Parietal lobe (tissue), 1 donor: ENCODE results near the gene MYO15B. TPM values are rescaled to one million over a fixed set of nuclear protein-coding genes. Genes with fewer than 3 reads are reported as not detected.

Source experiments
- total RNA-seq: library from RNA; depleted of rRNA; stranded (reverse); fragments of >200 nt; gene quantifications from one replicate; pipeline ENCODE4 v1.2.3, GENCODE V29; 2014

MYO15B gene
- 59.5 TPM for total RNA-seq

DNA sequence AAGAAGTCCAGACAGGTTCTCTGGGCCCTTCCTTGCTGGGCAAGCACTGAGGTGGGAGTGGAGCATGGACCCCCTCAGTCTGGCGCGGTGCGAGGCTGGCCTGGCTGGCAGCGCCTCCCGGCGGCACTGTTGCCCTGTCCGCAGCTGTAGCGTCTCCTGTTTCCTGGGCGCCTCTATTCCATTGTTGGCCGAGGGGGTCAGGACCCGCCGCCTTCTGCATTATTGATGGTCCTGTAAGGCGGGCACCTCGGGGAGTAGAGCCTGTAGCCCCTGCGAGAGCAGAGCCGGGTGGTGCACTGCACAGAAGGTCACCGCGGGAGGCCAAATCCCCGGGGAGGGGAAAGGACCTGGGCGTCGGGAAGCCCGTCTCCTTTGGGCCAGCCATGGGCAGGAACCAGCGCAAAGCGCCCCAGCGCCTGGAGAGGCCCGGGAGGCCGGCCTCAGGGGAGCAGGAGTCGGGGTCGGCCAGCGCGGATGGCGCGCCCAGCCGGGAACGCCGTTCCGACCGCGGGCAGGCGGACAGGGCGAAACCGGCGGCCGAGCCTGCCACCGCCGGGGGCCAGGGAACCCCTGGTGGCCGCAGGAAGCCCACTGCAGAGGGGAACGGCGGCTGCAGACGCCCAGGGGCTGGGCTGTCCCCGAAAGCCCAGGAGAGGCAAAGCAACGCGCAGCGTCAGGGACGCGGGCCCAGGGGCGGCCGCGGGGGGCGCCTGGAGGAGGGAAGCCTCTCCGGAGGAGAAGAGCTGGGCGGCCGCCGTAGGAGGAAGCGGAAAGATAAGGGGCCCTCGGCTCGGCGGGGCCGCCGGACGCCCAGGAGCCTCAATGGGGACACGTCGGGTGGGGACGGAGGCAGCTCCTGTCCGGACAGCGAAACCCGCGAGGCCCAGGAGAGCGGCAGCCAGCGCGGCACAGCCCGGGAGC, at the start of gene MYO15B:
TSS of gene MYO15B (plus strand) at position 126 of the 921 bp plus-strand sequence. CDS start at position 384, 258 bp downstream.

GRCh38 chr17:75632863-75633485, 45.4 kb downstream of the MYO15B start, which contains the start of gene SMIM5:
Gene SMIM5, plus strand, starts transcription at chr17:75633434. Its CDS starts 6,768 bp downstream, at chr17:75640202.

DNA sequence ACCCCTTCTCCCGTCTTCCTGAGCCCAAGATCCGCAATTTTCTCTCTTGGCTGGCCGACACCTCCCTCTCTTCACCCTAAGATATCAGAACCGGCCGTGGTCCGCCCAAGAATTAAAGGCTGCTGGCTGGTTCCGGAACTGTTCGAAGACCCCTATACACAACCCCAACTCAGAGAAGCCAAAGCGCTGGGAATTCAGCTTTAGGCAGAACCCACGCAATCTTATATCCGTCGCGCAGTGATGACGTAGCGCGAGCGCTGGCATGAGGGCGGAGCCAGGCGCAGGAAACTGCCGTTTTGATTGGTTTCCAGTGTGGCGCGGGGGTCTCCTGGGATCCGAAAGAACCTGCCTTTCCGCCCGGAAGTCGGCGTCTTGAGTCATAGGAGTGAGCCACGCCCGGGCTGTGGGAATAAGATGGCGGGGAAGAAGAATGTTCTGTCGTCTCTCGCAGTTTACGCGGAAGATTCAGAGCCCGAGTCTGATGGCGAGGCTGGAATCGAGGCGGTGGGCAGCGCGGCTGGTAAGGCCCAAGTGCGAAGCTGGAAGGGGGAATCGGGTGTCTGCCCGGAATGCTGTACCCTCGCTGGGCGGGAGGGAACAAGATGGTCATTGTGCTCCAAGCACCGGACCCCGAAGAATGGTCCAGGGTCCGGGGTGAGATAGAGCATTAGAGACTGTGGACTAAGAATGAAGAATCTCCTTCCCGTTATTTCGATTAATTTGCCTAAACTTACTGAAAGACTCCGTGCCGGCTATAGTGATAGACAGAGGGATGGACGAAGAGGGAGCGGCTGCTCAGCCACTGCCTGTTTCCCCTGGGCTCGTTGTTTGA, 79.6 kb downstream of the MYO15B start, which contains the start of the genes RECQL5 and SAP30BP:
TSS of gene RECQL5 (minus strand) at position 196 of the 832 bp plus-strand sequence. CDS start 597 bp downstream, outside the sequence.
TSS of gene SAP30BP (plus strand) at position 380 of the 832 bp plus-strand sequence. CDS start at position 415, 35 bp downstream.

Other genes starting within 250 kb of the MYO15B start
- gene GRB2, start 182.1 kb upstream of the MYO15B start, total RNA-seq: 141 TPM
- 62.6 TPM for gene TMEM94, start 131.2 kb upstream of the MYO15B start, total RNA-seq
- 5.9 TPM for gene CASKIN2, start 72.3 kb upstream of the MYO15B start, total RNA-seq
- 18.2 TPM for gene TSEN54, start 71.3 kb upstream of the MYO15B start, total RNA-seq
- 1.6 TPM for gene LLGL2, start 62.1 kb upstream of the MYO15B start, total RNA-seq
- 0.31 TPM for gene SMIM5, start 45.6 kb downstream of the MYO15B start, total RNA-seq
- 21.3 TPM for gene RECQL5, start 79.4 kb downstream of the MYO15B start, total RNA-seq
- 64.8 TPM for gene SAP30BP, start 79.5 kb downstream of the MYO15B start, total RNA-seq
- 2.5 TPM for gene ITGB4, start 133.7 kb downstream of the MYO15B start, total RNA-seq
- 9.4 TPM for gene GALK1, start 177.4 kb downstream of the MYO15B start, total RNA-seq
- gene UNK, start 197.0 kb downstream of the MYO15B start, total RNA-seq: 83.6 TPM